ENCODE measurements around the gene TNRC18.

The TNRC18 gene

DNA sequence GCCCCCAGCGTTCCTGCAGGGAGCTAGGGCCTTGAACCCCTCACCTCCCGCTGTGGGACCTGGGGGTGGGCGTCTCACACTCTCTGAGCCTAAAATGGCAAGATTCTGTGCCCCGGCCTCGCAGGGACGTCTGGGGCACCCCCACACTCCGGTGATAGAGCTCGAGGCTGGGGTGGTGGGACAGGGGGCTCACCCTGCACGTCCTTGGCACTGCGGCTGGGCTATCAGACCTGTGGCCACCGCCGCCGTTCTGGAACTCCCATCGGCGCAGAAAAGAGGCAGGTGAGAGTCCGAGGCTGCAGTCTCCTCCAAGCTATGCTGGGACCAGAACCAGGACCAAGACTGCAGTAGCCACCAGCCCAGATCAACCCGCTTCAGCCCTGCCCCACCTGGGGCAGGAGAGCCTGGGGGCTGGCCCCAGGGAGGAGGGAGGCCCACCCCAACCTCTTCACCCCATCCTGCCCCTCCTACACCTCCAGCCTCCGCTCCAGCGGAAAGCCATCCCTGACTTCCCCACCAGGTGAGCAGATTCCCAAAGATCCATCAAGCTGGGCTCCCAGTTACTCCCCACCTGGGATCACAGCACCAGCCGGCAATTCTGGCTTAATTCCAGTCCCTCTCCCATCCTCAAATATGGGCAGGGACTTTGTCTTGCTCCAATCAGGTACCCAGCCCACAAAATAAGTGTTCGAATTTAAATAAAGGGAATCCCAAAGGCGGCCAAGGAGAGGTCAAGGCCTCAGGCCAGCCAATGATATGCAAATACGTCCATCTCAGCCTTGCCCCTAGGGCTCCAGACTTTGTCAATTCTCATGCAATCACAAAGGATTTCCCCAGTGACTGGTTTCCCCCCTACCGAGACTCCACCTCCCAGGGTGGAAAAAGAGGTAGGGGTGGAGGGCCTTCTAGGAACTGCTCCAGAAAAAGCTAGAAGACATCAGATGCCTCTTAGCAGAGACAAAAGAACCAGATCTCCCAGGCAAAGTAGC, 16.4 kb downstream of the TNRC18 start:
- DNase-seq (ENCODE audit: low read depth in 2 of 2), result no peak

DNA sequence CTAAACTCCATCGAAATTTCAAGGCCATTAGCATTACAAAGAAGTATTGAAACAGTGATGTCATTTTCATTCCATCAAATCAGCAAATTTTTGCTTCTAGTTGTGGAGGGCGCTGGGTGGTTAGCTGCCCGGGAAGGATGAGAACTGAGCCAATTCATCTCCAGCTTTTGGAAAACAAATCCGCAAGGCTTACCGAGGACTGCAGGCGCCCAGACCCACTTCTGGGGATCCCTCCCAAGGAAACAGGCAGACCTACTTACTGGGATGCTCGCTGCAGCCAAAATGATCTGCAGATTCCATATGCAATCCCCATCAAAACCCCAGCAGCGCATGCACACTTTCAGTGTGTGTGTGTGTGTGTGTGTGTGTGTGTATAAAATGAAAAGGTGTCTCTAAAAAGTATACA, 19.2 kb downstream of the TNRC18 start:
- DNase-seq (ENCODE audit: low read depth in 2 of 2), result no peak

DNA sequence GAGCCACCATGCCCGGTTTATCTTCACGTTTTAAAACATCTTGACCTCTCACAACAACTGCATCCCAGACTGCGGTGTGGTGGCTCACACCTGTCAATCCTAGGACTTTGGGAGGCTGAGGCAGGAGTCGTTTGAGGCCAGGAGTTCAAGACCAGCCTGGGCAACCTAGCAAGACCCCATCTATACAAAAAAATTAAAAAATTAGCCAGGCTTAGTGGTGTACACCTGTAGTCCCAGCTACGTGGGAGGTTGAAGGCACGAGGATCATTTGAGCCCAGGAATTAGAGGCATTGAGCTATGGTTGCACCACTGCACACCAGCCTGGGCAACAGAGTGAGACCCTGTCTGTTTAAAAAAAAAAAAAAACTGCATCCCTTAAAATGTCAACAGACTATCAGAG, 20.2 kb downstream of the TNRC18 start:
- DNase-seq (ENCODE audit: low read depth in 2 of 2), result no peak

DNA sequence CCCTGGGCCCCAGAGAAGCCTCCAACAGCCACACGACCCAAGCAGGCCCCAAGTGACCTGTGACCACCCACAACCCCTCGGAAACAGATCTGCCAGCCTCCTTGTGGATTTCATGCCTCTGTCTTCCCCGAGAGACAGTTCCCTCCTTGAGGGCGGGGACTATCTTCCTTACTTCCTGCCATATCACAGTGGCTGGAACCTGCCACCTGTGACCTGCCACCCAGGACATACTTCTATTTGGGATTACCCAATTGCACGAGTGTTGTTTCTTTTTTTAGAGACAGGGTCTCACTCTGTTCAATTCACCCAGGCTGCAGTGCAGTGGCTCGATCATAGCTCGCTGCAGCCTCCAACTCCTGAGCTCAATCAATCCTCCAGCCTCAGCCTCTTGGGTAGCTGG, 25.9 kb downstream of the TNRC18 start:
- no peak for DNase-seq (ENCODE audit: low read depth in 2 of 2)

DNA sequence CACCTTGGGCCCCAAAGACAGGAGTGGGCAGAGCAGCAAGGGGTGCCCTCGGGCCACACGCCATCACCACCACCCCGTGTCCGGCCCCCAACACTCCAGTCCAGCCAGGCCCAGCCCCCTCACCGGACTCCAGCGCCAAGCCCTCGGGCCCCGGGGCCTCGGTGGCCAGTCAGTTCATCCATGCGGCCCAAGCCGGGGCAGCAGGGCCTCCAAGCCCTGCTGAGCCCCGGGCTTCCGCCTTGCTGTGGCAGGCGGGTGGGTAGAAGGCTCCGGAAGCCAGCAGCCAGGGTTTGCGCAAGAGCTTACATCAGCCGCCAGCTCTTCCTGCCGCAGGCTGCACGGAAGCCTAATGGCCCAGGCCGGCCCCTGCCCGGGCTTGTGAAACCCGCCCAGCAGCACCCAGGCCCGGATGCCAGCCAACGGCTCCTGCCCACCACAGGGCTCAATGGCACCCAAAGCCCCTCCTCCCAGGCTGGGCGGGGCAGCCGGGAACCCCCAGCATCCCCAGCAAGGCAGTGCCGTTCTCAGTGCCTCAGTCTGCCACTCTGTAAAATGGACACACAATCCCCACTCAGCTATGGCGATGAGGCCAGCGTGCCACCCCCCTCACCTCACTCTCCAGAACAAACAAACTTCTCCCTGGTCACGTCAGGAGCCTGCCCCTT, 26.5 kb downstream of the TNRC18 start:
- DNase-seq (ENCODE audit: low read depth in 2 of 2), result peak; percentile 31 to 40

DNA sequence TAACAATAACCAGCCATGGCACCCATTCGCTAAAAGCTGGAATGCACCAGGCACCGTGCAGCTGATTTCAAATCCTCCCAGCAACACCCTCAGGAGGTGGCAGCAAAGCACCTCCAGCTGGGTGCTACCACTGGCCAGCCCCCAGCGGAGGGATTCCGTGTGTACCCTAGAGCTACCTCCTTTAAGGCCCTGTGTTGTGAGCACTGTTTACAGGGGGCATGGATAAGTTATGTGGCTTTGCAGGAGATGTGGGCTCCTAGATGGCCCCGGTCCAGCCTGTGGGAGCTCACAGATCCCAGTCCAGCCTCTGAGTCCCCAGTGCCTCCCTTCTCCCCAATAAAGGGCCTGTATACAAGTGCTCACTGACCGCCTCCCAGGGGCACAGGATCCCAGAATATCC, 27.1 kb downstream of the TNRC18 start:
- DNase-seq (ENCODE audit: low read depth in 2 of 2), result no peak

DNA sequence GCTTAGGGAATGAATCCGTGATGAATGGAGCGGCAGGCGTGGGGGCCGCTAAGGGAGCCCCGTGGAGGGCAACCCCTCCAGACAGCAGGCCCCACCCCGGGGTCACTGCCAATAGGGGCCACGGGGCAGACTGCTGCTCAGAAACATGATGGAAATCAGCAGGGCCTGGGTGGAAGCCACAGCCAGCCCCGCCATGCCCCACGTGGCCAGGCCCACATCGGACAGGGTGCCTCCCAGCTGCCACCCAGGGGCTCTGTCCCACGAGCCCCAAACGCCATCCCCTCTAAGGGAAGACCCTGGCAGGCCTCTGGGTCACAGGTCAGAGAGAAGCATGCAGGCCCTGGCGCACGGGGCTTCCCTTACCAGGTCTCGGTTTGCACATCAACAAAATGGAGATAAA, 28.4 kb downstream of the TNRC18 start:
- no peak for DNase-seq (ENCODE audit: low read depth in 2 of 2)

DNA sequence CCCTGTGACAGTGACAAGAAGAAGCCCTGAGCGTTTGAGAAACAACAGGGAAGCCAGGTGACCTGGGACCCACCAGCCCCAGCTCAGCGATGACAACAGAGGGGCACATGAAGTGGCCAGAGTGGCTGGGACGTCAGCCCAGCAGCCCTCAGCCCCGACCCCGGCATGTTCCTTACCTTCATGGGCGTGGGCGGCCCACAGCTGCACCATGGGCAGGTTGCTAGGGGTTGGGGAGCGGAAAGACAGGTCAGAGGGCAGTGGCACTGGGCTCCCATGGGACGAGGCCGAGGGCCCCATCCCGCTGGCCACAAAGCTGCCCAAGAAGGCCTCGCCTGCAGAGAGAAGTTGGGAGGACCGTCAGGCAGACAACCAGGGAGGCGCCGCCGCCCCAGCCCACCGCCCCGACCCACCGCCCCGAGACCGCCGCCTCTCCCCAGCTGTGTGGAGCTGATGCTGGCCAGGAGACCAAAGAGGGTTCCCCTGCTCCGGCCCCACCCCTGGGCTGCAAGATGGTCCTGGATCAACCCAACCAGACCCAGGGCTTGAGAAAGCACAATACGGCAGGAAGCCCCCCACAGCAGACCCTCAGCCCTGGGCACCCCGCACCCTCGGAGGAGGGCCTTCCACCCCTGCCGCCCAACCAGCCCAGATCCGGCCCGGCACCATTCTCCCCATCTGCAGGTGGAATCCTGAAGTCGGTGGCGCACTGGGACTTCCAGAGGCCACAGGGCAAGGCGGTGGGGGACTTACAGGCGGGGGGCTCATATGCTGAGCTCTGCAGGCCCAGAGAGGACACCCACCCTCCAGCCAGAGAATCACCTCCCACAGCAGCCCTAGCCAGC, 29.1 kb downstream of the TNRC18 start:
- DNase-seq (ENCODE audit: low read depth in 2 of 2), result no peak

DNA sequence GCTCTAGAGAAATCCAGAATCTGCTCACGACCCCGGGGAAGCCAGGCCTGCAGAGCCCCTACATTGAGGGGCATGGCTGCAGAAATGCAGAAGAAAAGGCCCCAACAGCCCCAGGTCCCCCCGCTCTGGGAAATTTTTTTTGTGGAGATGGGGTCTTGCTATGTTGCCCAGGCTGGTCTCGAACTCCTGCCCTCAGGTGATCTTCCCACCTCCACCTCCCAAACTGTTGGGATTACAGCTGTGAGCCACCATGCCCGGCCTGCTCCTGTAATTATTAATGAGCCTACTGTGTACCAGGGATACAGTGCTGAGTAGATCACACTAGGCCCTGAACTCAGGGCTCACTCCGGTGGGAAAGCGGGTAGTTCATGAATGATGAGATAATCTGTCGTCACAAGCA, 29.9 kb downstream of the TNRC18 start:
- no peak for DNase-seq (ENCODE audit: low read depth in 2 of 2)

DNA sequence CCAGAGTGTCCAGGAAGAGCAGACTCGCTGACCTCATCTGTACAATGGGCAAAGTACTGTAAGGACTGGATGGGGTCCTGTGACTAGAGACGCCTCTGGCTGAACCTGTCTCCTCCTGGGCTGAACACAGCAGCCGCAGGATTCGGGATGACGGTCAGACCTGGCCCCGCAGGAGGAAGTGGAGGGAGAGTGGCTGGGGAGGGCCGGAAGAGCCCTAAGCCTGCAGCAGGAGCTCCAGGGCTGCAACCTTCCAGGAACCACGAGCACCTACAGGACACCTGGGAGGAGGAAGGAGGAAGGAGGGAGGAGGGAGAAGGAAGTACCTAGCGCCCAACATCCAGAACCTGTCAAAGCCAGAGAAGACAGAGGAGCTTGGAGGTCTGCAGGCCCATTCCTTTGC, 30.3 kb downstream of the TNRC18 start:
- DNase-seq (ENCODE audit: low read depth in 2 of 2), result no peak

DNA sequence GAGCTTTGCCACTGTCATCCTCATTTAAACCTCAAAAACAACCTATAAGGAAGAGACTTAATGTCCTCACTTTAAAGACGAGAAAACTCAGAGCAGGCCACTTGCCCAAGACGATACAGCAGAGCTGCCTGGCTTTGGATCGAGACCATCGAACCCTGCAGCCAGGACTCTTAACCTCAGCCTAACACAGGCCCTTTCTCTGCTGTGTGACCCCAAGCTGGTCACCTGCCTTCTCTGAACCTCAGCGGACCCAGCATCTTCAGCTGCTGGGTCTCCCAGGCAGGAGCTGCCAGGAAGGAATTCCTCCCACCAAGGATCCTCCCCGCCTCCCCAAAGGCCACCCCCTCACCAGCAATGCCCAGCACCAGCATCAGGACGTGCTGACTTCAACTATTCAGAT, 32.7 kb downstream of the TNRC18 start:
- DNase-seq (ENCODE audit: low read depth in 2 of 2), result no peak

DNA sequence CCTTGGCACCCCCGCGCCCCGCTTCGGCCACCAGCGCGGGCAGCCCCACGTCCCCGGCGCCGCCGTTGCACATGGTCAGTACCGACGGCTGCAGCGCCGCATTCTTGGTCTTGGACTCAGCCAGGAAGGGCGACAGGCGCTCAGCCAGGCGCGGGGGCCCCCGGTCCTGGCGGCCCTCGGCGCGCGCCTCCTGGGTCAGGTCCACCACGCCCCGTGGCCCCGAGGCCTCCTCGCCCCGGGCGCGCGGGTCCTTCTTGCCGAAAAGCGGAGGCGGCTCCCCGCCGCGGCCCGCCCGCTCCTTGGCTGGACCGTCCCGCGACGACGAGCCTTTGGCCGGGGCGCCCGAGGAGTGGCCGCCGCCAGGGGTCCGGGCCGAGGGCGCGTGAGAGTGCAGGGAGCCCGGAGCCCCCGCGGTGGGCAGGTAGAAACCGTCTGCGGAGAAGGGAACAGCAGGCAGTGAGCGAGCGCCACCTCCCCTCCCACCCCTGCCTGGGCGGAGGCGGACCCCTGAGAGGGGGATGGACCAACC, 34.7 kb downstream of the TNRC18 start:
- DNase-seq (ENCODE audit: low read depth in 2 of 2), result no peak

DNA sequence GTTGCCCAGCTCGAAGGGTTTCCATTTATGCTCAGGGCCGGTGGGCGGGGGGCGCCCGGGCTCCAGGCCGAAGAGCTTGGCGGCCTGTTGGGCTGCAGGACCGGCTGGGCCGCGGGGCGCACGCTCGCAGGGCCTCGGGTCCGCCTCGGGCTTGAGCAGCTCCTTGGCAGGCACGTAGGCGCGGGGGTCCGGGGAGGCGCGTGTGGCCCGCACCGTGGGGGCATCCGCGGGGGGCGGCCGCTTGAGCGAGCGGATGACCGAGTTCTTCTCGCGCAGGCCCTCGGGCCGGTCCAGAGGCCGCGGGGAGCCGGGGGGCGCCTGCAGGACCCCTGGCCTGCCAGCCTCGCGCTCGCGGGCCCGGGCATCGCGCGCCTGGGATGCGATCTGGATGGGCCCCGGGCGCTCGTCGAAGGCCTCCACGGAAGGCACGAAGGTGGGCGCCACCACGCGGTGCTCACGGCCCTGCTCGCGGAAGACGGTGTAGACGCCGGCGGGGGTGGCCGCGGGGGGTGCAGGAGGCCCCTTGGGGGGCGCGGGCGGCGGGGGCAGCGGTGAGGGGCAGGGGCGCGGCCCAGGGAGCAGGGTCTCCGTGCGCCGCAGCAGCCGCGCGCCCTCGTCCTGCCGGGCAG, 35.2 kb downstream of the TNRC18 start:
- DNase-seq (ENCODE audit: low read depth in 2 of 2), result no peak

DNA sequence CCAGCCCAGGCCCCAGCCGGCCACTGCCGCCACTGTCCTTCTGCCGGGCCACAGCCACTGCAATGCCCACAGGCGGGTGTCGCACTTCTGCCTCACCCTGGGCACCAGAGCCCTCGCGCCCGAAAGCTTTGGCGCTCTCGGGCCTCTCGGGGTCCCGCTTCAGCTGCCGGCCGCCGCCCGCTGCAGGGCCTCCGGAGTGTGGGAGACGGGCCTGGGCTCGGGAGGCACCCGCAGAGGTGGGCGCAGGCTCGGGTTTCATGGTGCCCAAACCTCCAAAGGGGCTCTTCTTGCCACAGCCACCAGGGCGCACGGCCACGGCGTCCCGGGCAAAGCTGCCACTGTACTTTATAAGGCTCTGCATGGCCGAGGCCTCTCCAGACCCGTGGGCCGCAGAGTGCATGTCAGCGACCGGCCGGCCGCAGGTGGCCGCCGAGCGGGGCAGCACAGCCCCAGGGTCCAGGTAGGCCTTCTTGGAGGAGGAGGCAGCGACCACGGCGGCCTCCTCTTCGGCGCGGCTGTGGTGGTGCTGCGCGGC, 35.9 kb downstream of the TNRC18 start:
- no peak for DNase-seq (ENCODE audit: low read depth in 2 of 2)

DNA sequence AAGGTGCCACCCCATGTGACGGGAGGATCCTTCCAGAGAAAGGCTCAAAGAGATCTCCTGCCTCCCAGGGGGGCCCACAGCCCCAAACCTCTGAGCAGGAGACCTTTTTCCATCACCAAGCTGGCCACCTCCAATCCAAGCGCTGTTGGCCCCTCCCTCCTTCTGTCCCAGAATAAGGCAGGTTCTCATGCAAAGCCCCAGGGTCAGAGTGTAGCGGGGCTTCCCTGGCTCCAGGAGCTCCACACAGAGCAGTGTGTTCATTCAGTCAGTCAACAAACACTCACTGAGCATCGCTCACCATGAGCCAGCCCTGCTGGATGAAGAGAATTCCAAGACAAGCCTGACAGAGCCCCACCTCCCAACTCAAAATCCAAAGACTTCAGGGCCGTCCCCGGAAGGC, 39.0 kb downstream of the TNRC18 start:
- DNase-seq (ENCODE audit: low read depth in 2 of 2), result no peak

DNA sequence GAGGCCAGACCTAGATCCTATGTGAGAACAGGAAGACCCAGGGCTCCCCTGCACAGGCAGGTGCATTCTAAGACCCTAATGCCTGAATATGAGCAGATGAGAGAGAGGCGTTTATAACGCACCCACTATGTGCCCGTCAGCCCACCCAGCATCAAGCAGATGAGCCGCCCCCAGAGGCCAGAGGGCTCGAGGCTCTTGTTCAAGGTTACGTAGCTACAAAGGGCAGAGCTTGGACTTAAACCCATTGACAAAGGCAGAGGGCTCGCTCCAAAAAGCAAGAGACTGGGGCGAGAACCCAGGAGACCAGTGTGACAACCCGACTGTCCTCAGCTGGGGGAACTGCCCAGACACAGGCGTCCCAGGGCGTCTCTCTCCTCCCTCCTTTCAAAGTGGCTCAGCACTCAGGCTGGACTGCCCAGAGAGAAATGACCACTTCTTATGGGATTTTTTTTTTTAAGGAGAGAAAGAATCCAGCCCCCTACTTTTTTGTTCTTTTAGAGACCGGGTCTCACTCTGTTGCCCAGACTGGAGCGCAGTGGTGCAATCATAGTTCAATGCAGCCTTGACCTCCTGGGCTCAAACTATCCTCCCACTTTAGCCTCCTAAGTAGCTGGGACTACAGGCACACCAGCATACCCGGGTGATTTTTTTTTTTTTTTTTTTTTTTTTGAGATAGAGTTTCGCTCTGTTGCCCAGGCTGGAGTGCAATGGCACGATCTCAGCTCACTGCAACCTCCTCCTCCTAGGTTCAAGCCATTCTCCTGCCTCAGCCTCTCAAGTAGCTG, 40.1 kb downstream of the TNRC18 start:
- DNase-seq (ENCODE audit: low read depth in 2 of 2), result no peak

DNA sequence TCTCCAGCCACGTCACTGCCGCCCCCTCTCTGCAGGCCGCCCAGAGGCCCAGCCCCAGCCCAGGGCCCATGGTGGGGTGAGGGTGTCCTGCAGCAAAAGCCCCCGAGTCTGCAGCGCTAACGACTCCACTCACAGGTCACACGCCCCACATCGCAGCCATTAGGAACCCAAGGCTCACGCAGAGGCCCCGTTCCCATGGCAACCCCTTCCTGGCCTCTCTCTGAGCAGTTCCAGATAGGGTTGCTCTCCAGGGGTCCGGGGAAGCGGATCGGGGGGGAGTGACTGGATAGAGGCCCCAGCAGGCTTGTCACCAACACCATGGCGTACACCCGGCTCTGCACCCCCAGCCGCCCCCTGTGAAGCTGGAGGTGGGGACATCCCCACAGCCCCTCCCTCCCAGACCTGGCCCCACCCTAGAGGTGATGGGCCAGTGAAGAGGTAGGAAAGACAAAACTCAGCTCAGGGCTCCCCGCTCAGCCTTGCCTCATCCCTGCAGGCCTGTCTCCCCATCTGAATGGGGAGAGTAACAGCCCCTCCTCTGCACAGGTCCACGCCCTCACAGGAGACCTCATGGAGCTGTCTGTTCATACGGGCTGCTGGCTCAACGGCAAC, 41.2 kb downstream of the TNRC18 start:
- DNase-seq (ENCODE audit: low read depth in 2 of 2), result peak; percentile 27 to 40

DNA sequence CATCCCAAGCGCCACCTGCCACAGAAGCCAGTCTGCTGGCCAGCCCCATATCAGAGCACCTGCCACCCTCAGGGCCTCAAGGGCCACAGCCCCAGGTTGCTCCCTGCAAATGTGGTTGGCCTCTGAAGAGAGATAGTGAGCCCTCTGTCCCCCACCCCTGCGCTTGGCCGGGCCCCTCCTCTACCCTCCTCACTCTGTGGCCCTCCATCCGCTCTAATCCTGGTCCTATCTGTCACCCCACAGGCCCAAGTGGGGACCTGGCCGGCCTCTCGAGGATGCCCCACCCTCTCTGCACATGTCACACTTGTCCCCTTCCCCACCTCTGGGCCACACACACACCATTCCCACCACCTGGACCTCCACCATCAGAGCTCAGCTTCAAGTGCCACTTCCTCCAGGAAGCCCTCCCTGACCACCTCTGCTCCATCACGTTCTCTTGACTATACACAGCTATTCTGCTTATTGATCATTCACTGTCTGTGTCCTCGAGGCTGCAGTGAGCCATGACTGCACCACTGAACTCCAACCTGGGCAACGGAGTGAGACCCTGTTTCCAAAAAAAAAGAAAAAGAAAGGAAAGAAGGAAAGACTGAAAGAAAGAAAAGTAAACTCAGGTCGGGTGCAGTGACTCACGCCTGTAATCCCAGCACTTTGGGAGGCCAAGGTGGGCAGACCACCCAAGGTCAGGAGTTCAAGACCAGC, 42.4 kb downstream of the TNRC18 start:
- no peak for DNase-seq (ENCODE audit: low read depth in 2 of 2)

DNA sequence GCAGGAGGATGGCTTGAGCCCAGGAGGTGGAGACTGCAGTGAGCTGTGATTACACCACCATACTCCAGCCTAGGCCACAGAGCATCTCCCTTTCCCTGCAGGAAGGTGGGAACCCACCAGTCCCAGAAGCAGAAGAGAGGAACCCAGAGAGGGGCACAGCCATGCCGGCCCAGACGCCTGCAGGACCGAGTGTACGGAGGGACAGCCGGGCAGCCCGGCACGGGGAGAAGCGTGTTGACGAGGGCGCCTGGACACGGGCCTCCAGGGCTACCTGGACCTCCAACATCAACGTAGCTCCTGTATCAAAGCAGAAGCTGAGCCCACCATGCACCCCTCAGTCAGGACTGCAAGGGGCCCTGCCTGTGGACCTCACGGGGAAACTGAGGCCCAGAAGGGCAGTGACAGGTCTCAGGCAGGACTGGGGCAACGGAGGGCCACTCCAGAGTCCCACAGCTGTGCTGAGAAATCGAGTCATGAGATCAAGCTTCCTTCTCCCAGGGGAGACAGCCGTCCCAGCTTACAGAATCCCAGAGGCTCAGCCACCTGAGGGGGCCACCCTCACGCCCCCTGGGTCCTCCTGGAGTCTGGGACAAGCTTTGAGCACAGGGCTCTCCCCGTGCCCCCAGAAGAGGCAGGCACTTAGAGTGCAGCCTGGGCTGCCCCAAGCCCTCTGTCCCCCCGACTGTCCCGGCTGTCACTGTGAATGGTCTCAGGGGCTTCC, 43.1 kb downstream of the TNRC18 start:
- no peak for DNase-seq (ENCODE audit: low read depth in 2 of 2)
